ENCODE measurements around the gene SYNGR4.
A peak's percentile ranks its signal among the peaks of the same experiment; 100 is the strongest.
"Not testable (repeated sequence)": the region's sequence is repeated elsewhere in the genome, so short reads cannot be mapped to it uniquely, and the experiment has no call there.

Gene SYNGR4, protein sequence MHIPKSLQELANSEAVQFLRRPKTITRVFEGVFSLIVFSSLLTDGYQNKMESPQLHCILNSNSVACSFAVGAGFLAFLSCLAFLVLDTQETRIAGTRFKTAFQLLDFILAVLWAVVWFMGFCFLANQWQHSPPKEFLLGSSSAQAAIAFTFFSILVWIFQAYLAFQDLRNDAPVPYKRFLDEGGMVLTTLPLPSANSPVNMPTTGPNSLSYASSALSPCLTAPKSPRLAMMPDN

DNA sequence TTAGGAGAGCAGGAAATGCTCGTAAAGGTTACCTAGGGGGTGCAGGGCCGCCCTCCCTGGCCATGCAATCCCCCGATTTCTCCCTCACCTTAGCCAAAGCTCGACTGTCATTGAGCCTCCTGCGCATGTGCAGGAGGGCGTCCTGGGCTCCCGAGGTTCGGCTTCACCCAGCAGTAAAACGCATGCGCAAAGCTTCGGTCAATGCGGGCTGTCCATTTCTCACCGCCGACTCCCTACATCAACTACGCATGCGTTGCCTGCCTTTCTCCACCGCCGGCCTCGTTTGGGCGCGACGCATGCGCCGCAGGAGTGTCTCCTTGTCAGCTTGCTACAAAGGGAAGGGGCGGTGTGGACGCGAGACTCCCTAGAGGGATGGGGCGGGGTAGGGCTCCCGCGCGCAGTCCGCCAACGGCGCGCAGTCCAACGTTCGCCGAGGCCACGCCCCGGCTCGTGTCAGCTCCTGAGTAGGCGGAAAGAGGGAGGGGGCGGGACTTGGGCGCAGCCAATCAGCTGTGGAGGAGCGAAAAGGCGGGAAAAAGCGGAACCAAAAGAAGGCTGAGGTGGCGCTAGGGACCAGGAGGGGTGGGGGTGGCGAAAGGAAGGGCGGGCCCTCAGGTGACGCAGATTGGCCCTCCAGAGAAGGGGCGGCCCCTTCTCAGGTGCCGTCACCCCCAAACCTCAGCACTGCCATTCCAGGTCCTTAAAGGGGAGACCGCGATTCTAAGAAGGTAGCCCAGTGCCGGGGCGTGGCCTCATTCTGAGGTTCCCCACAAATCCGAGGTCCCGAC, at the start of gene SYNGR4, which contains the start of gene TMEM143:
Gene SYNGR4, plus strand, starts transcription at position 558 of the 788 bp plus-strand sequence. CDS start 1,476 bp downstream, outside the sequence.
Gene TMEM143, minus strand, starts transcription at position 131 of the 788 bp plus-strand sequence. Its CDS starts 20 bp downstream, at position 111.
- peak within 1 kb of the TSS; percentile 78 for H3K4me3 Mint-ChIP-seq
- intact Hi-C loops (cut with micrococcal nuclease), result loop anchor here (1.0 to 2.0 kb wide), 2 partner anchors 27 to 51 kb away; partner anchors contain the start of gene KDELR1
- peaks cover 8% of the 10 kb centered on the region for H3K36me3 Mint-ChIP-seq (ENCODE audit: low read depth)
- peaks cover 18% of the 10 kb centered on the region for H3K4me1 Mint-ChIP-seq (ENCODE audit: low read depth)
- H3K9me3 Mint-ChIP-seq, result no peaks in the 10 kb centered on the region
- H3K27ac Mint-ChIP-seq, result peak within 1 kb of the TSS; percentile 95
- H3K27me3 Mint-ChIP-seq, result no peaks in the 10 kb centered on the region

DNA sequence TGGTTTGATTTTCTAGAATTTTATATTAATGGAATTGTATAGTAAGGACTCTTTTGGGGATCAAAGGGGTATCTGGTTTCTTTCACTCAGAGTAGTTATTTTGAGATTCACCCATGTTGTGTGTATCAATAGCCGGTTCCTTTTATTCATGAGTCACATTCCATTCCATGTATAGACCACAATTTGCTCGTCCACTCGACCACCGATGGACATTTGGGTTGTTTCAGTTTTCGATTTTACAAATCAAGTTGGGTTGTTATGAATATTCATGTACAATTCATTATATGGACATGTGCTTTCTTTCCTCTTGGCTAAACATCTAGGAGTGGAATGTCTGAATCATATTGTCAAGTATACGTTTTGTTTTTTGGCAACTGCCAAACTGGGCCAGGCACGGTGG, 48.5 kb upstream of the SYNGR4 start:
- Mint-ChIP-seq H3K9me3 (no peaks in the 10 kb centered on the region), H3K4me3 (no peak overlapping the region), H3K36me3 (ENCODE audit: low read depth) (no peaks in the 10 kb centered on the region), H3K27me3 (peaks cover 4% of the 10 kb centered on the region), H3K27ac (no peak overlapping the region), H3K4me1 (ENCODE audit: low read depth) (peaks cover 11% of the 10 kb centered on the region)
- intact Hi-C loops (cut with micrococcal nuclease), result no loop called here

DNA sequence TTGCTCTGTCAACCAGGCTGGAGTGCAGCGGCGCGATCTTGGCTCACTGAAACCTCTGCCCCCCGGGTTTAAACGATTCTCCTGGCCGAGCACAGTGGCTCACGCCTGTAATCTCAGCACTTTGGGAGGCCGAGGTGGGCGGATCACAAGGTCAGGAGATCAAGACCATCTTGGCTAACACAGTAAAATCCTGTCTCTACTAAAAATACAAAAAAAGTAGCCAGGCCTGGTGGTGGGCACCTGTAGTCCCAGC, 46.5 kb upstream of the SYNGR4 start:
- H3K9me3 Mint-ChIP-seq; intact Hi-C loops (cut with micrococcal nuclease); H3K4me3 Mint-ChIP-seq; H3K27ac Mint-ChIP-seq; H3K27me3 Mint-ChIP-seq: not testable (repeated sequence)
- peaks cover 11% of the 10 kb centered on the region for H3K36me3 Mint-ChIP-seq (ENCODE audit: low read depth)
- H3K4me1 Mint-ChIP-seq (ENCODE audit: low read depth), result peaks cover 26% of the 10 kb centered on the region

DNA sequence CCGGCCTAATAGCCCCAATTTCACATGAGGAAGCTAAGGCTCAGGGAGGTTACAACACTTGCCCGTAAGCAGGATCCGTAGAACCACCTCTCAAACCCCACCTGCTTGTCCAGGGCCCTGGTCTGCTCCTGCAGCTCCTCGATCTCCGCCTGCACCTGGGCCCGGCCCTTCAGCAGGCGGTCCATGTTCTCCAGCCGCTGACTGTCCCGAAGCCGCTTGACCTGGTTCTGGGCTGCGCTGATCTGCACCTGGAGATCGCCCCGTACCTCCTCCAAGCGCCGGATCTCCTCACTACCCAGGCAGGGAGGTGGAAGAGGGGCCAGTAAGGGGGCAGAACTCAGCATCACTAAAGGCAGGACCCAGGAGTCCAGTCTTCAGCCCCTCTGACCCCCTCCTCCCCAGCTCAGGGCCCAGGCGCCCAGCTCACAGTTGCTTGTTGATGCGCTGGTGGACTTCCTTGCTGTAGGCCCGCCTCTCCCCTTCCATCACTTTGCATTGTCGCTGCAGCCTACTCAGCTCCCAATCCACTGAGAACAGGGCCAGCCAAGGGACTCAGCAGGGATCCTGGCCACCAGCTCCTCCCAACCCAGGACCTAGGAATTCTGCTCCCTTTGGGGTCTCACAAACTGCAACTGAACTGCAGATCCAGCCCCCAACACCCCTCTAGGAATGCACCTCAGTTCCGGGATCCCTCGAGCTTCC, 45.7 kb upstream of the SYNGR4 start:
- Mint-ChIP-seq H3K9me3 (no peaks in the 10 kb centered on the region), H3K36me3 (ENCODE audit: low read depth) (peaks cover 11% of the 10 kb centered on the region), H3K4me1 (ENCODE audit: low read depth) (peaks cover 34% of the 10 kb centered on the region), H3K4me3 (no peak overlapping the region), H3K27me3 (peaks cover 4% of the 10 kb centered on the region), H3K27ac (peak overlapping the region; percentile 20)
- intact Hi-C loops (cut with micrococcal nuclease), result no loop called here

DNA sequence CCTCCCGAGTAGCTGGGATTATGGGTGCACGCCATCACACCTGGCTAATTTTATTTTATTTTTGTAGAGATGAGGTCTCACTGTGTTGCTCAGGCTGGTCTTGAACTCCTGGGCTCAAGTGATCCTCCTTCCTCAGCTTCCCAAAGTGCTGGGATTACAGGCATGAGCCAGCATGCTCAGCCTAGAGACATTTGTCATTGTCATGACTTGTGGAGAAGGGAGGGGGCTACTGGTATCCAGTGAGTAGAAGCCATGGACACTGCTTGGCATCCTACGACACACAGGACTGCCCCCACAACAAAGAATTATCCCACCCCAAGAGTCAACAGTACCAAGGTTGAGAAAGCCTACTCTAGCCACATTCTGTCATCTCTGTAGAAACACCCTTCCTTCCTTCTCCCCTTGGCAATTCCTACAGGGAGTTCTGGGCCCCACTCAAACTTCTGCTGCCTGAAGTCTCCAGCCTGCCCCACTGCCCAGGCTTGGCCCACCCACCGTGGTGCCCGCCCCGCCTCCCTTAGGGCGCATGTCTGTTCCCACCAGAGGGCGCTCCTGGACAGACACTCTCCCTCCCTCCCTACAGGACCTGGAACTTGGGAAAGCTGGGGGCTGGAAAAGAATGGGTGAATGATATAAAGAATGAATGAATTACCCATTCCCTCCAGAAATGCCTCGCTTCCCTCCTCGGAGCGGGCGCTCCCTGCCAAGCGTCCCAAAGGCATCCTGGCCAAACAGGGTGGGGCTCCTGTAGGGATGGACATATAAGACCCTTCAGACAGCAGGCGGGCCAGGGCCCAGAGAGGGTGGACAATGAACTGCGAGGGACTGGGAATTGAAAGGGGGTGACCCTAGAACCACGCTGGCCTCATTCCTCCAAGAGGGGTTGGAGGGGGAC, 44.3 kb upstream of the SYNGR4 start:
- H3K27ac Mint-ChIP-seq, result peak overlapping the region; percentile 94
- peaks cover 4% of the 10 kb centered on the region for H3K27me3 Mint-ChIP-seq
- H3K4me1 Mint-ChIP-seq (ENCODE audit: low read depth), result peaks cover 49% of the 10 kb centered on the region
- no peaks in the 10 kb centered on the region for H3K9me3 Mint-ChIP-seq
- H3K36me3 Mint-ChIP-seq (ENCODE audit: low read depth), result peaks cover 12% of the 10 kb centered on the region
- H3K4me3 Mint-ChIP-seq, result peak overlapping the region; percentile 81
- intact Hi-C loops (cut with micrococcal nuclease), result loop anchor here (5.0 kb wide), 1 partner anchor 72 kb away; the partner anchor contains the start of genes GRIN2D and KDELR1

DNA sequence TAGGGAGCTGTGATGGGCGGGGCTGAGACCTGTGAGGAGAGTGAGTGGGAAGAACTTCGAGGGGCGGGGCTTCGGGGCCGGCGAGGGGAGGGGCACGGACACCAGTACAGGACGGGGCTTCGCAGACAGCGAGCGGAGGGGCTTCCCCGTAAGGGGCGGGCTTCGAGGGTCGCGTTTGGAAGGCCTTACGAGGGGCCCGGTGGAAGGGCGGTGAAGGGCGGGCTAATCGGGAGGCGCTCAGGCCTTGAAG, 42.9 kb upstream of the SYNGR4 start:
- Mint-ChIP-seq H3K27ac (peak overlapping the region; percentile 94), H3K36me3 (ENCODE audit: low read depth) (peaks cover 26% of the 10 kb centered on the region), H3K4me3 (peak overlapping the region; percentile 81), H3K27me3 (peaks cover 4% of the 10 kb centered on the region), H3K4me1 (ENCODE audit: low read depth) (peaks cover 55% of the 10 kb centered on the region), H3K9me3 (no peaks in the 10 kb centered on the region)
- intact Hi-C loops (cut with micrococcal nuclease), result loop anchor here (1.0 to 5.0 kb wide), 2 partner anchors 12 to 71 kb away; partner anchors contain the start of genes GRIN2D and KDELR1

DNA sequence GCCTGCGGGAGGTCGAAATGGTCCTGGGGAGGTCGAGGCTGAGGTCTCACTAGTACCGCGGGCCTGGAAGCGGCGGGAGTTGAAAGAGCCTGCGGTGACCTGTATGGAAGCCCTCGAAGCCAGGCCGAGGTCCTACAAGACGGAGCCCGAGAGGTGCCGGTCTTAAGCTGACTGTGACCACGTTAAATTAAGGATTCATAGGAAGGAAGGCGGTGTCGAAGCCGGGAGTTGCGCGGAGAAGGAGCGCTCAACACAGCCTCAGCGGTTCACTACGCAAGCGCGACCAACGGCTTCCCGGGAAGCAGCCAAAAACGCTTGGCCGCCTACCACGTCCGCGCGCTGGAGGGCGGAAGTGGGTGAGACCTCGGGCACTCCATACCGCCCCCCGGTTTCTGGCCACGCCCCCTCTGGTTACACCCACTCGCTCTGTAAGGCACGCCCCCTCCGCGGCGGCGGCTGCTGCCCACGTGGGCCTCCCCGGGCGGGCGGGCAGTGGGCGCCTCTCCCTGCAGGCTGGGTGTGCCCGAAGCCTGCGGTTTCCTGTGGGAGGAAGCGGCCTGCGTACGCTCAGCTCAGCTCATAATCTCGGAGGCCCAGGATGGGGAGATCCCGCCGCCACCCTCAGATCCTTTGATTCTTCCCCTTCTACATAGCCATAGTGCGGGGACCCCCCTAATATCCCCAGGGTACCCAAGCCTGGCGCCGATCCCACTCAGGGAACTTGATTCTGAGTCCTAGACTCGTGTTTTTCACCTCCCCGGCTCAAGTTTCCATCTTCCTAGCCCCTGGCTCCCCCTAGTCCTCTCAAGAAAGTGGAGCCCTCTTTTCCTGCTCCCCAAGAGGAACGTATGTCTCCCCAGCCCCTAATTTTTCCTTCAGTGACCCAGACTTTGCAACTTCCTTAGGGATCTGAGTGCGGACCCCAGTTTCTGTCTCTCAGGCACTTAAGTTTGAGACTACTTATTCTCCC, 42.3 kb upstream of the SYNGR4 start:
- Mint-ChIP-seq H3K4me3 (peak overlapping the region; percentile 86), H3K27me3 (peaks cover 4% of the 10 kb centered on the region), H3K9me3 (no peaks in the 10 kb centered on the region), H3K36me3 (ENCODE audit: low read depth) (peaks cover 32% of the 10 kb centered on the region), H3K27ac (peak overlapping the region; percentile 94), H3K4me1 (ENCODE audit: low read depth) (peaks cover 61% of the 10 kb centered on the region)
- intact Hi-C loops (cut with micrococcal nuclease), result loop anchor here (1.0 to 5.0 kb wide), 2 partner anchors 11 to 70 kb away; partner anchors contain the start of genes GRIN2D and KDELR1

DNA sequence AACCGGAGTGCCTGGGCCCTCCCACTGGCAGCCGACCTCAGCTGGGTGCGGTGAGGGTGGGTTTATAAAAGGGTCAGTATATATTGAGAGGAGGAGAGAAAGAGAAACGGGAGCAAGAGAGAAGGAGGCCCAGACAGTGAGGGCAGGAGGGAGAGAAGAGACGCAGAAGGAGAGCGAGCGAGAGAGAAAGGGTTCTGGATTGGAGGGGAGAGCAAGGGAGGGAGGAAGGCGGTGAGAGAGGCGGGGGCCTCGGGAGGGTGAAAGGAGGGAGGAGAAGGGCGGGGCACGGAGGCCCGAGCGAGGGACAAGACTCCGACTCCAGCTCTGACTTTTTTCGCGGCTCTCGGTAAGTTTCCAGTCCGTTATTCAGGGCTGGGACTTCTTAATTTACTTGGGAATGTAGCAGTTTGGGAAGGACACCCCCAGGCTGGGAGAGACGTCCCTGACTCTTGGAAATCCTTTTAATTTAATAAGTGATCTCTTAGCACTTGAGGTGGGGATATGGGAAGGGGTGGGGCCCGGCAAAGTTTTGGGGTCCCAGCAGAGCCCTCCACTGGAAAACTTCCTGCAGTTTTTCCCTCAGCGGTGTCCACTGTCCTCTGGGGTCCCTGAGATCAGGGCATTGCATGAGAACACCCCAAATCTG, 38.8 kb upstream of the SYNGR4 start, which contains the start of gene EMP3:
Gene EMP3, plus strand, starts transcription at position 288 of the 646 bp plus-strand sequence. CDS start 1,293 bp downstream, outside the sequence.
- peaks cover 67% of the 10 kb centered on the region for H3K36me3 Mint-ChIP-seq (ENCODE audit: low read depth)
- peak within 1 kb of the TSS; percentile 93 for H3K4me3 Mint-ChIP-seq
- intact Hi-C loops (cut with micrococcal nuclease), result no loop called here
- H3K27ac Mint-ChIP-seq, result peak within 1 kb of the TSS; percentile 94
- no peaks in the 10 kb centered on the region for H3K27me3 Mint-ChIP-seq
- H3K4me1 Mint-ChIP-seq (ENCODE audit: low read depth), result peaks cover 80% of the 10 kb centered on the region
- no peaks in the 10 kb centered on the region for H3K9me3 Mint-ChIP-seq

DNA sequence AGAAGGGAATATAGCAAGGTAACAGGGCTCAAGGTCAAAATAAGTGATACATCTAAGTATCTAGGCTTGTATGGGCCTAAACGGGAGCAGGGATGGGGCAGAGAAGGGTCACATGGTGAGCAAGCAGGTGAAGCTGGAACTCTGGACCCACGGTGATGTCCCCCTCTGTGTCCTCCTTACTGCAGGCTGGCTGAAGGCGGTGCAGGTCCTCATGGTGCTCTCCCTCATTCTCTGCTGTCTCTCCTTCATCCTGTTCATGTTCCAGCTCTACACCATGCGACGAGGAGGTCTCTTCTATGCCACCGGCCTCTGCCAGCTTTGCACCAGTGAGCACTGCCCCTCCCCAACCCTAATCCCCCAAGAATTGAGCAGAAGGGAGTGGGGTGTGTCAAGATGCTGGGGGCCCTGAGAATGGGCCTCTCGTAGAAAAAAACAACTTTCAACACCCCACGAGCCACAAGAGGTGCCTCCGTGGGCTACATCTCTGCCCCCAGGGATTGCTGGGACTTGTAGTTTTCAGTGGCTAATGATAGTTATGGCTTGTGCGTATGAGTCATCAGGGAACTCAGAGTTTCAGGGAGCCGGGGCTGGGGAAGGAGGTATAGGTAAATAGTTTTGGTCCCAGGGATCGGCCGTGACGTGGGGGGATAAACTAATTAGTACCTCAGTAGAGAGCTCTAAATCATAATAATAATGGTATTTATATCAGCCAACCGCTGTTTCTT, 34.8 kb upstream of the SYNGR4 start:
- peak overlapping the region; percentile 68 for H3K4me3 Mint-ChIP-seq
- intact Hi-C loops (cut with micrococcal nuclease), result no loop called here
- peaks cover 74% of the 10 kb centered on the region for H3K36me3 Mint-ChIP-seq (ENCODE audit: low read depth)
- no peaks in the 10 kb centered on the region for H3K27me3 Mint-ChIP-seq
- H3K27ac Mint-ChIP-seq, result peak overlapping the region; percentile 35
- no peaks in the 10 kb centered on the region for H3K9me3 Mint-ChIP-seq
- peaks cover 82% of the 10 kb centered on the region for H3K4me1 Mint-ChIP-seq (ENCODE audit: low read depth)

DNA sequence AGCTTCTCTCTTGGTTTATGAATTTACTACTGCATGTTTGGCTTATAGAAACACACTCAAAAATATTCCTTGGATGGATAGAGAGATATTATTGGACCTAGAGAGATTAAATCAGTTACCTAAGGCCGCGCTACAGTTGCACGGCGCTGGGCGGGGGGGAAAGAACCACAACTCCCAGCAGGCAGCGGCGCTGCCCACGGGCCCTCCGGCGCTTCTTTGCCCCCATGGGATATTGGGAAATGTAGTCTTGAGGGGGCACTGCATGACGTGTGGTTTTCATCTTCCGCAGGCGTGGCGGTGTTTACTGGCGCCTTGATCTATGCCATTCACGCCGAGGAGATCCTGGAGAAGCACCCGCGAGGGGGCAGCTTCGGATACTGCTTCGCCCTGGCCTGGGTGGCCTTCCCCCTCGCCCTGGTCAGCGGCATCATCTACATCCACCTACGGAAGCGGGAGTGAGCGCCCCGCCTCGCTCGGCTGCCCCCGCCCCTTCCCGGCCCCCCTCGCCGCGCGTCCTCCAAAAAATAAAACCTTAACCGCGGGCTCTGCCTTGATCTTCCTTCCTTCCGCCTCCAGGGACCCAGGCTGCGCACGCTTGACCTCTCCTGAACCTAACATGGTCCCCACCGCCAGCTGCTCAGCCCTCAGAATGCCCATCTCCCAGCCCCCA, 34.0 kb upstream of the SYNGR4 start:
- Mint-ChIP-seq H3K27ac (peak overlapping the region; percentile 93), H3K4me1 (ENCODE audit: low read depth) (peaks cover 78% of the 10 kb centered on the region), H3K4me3 (peak overlapping the region; percentile 68), H3K36me3 (ENCODE audit: low read depth) (peaks cover 71% of the 10 kb centered on the region), H3K9me3 (no peaks in the 10 kb centered on the region), H3K27me3 (peaks cover 2% of the 10 kb centered on the region)
- intact Hi-C loops (cut with micrococcal nuclease), result no loop called here

DNA sequence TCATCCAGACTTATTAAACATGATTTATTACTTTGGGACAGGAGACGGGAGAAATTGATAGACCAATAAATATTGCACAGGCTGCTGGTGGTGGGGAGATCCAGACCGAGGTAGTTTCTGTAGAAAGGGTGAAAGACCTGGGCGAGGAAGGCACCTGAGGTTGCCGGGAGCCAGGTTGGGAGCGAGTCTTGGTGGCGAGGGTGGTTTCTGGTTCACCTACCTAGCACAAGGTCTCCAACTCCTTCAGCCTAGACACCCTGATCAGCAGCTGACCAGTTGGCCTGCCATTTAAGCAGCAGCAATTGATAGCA, 31.9 kb upstream of the SYNGR4 start:
- H3K27me3 Mint-ChIP-seq, result peaks cover 2% of the 10 kb centered on the region
- peak overlapping the region; percentile 93 for H3K27ac Mint-ChIP-seq
- H3K9me3 Mint-ChIP-seq, result no peaks in the 10 kb centered on the region
- intact Hi-C loops (cut with micrococcal nuclease), result no loop called here
- peaks cover 49% of the 10 kb centered on the region for H3K36me3 Mint-ChIP-seq (ENCODE audit: low read depth)
- peaks cover 64% of the 10 kb centered on the region for H3K4me1 Mint-ChIP-seq (ENCODE audit: low read depth)
- peak overlapping the region; percentile 87 for H3K4me3 Mint-ChIP-seq
